B cell (primary cell): ENCODE measurements around the gene CLCN1.

Experiments
- EZH2 ChIP-seq: IDR thresholded peaks from 2 replicates; pipeline ENCODE4 v1.6.1; 2012; ENCODE audit warnings: borderline replicate concordance, low read depth, mild to moderate bottlenecking, moderate library complexity, low read length; ENCODE audit not compliant: insufficient read depth, poor library complexity, severe bottlenecking
- TF ChIP-seq, protein P1 (sequence below): fragments of 200-600 bp; IDR thresholded peaks from one replicate; pipeline ENCODE4 v1.8.0; 2022; ENCODE audit warnings: antibody characterized with exemption, mild to moderate bottlenecking

- TF ChIP-seq, protein P1, sequence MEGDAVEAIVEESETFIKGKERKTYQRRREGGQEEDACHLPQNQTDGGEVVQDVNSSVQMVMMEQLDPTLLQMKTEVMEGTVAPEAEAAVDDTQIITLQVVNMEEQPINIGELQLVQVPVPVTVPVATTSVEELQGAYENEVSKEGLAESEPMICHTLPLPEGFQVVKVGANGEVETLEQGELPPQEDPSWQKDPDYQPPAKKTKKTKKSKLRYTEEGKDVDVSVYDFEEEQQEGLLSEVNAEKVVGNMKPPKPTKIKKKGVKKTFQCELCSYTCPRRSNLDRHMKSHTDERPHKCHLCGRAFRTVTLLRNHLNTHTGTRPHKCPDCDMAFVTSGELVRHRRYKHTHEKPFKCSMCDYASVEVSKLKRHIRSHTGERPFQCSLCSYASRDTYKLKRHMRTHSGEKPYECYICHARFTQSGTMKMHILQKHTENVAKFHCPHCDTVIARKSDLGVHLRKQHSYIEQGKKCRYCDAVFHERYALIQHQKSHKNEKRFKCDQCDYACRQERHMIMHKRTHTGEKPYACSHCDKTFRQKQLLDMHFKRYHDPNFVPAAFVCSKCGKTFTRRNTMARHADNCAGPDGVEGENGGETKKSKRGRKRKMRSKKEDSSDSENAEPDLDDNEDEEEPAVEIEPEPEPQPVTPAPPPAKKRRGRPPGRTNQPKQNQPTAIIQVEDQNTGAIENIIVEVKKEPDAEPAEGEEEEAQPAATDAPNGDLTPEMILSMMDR: no peak
- TF ChIP-seq EZH2: no peak
These were observed 83.2 kb downstream of the CLCN1 start for GRCh38 chr7:143399151-143399550.
